Effector memory CD8-positive, alpha-beta T cell (primary cell): ENCODE data around the gene CETN3.
"Not testable (repeated sequence)": the region's sequence is repeated elsewhere in the genome, so short reads cannot be mapped to it uniquely, and the experiment has no call there.

Source experiments
- ATAC-seq: fragments of 150-1000 bp; cut with Tn5 transposase; replicated peaks from 2 replicates; pipeline ENCODE4 v1.10.0; 2021; ENCODE audit warnings: mild to moderate bottlenecking, moderate library complexity
- DNase-seq, 3 experiments: peaks; one replicate each; pipeline ENCODE4 v3.0.0; 2021
- H3K27ac Mint-ChIP-seq, 2 donors: one replicate each; pipeline ENCODE4 v1.8.0; 2022; ENCODE audit warnings: mild to moderate bottlenecking in 2 of 2, mixed read lengths in 2 of 2, moderate library complexity in 2 of 2
- H3K27me3 Mint-ChIP-seq, 2 donors: one replicate each; pipeline ENCODE4 v1.8.0; 2022; ENCODE audit warnings: mixed read lengths in 2 of 2
- H3K36me3 Mint-ChIP-seq: one replicate; pipeline ENCODE4 v1.8.0; 2022; ENCODE audit warnings: mild to moderate bottlenecking, moderate library complexity, mixed read lengths; ENCODE audit not compliant: insufficient read depth
- H3K4me1 Mint-ChIP-seq, 2 donors: one replicate each; pipeline ENCODE4 v1.8.0; 2022; ENCODE audit warnings: low read depth in 2 of 2, mixed read lengths in 2 of 2
- H3K4me3 Mint-ChIP-seq, 2 donors: one replicate each; pipeline ENCODE4 v1.8.0; 2022; ENCODE audit warnings: mild to moderate bottlenecking in 2 of 2, mixed read lengths in 2 of 2, moderate library complexity in 2 of 2
- H3K9me3 Mint-ChIP-seq, 2 donors: one replicate each; pipeline ENCODE4 v1.8.0; 2022; ENCODE audit warnings: mixed read lengths in 2 of 2

The CETN3 gene

DNA sequence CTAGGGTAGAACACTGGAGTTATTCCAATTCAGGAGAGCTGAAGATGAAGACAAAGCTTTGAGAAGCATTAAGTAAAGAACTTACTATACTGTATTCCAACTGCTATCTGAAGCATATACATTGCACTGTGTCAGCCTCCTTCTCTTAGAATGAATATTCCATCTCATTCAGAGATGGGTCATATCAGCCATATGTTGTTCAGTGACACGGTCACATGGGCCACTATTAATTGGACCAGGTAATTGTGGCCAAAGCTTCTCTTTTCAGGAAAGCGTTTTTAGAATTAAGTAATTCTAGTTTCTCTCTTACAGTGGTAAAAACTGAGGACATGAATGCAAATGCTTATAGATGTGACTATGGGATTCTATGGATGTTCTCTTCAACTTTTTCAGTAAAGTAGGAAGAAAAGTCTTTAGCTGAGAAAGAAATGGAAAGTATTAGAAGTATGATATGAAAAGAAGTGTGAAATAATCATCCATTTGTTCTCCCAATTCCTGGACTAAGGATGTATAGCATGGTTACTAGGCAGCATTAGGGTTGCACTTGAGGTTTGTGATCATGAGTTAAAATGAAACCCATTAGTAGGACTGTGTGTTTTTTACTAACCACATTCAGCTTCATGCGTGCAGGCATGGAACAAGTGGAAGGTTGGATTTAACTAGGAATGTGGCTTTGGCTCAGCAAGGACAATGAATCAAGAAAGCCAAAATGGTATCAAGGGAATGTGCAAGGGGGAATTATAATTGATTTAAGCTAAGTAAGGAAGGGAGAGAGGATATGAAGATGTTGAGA is 40.9 kb downstream of the CETN3 start:
- H3K4me3 Mint-ChIP-seq = no peak overlapping the region
- H3K36me3 Mint-ChIP-seq = no peaks in the 10 kb centered on the region
- no peak overlapping the region for H3K27ac Mint-ChIP-seq
- H3K4me1 Mint-ChIP-seq = no peaks in the 10 kb centered on the region
- DNase-seq (no peak), ATAC-seq (no peak)
- H3K9me3 Mint-ChIP-seq = peaks cover 0 to 2% of the 10 kb centered on the region in 2 donors
- peaks cover 29 to 35% of the 10 kb centered on the region in 2 donors for H3K27me3 Mint-ChIP-seq

DNA sequence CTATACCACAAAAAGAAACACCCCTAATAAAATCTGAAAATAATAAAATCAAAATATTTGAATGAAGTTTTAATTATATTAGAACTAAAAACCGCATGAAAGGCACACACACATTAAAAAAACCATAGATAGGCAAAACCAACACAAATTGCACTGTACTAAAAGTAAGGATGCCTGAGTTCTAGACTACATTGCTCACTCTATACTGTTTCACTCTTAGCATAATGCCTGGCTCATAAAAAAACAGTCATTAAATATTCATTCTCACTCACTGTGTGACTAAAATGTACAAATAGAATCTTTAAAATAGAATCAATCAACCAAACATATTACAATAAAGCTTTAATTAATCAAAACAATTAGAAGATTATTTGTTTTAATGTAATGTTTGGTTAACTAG is 41.7 kb downstream of the CETN3 start:
- peaks cover 0 to 2% of the 10 kb centered on the region in 2 donors for H3K9me3 Mint-ChIP-seq
- no peaks in the 10 kb centered on the region for H3K4me1 Mint-ChIP-seq
- H3K27ac Mint-ChIP-seq = no peak overlapping the region
- ATAC-seq = no peak
- H3K27me3 Mint-ChIP-seq = peaks cover 37 to 43% of the 10 kb centered on the region in 2 donors
- H3K36me3 Mint-ChIP-seq = no peaks in the 10 kb centered on the region
- H3K4me3 Mint-ChIP-seq = no peak overlapping the region
- DNase-seq = no peak

DNA sequence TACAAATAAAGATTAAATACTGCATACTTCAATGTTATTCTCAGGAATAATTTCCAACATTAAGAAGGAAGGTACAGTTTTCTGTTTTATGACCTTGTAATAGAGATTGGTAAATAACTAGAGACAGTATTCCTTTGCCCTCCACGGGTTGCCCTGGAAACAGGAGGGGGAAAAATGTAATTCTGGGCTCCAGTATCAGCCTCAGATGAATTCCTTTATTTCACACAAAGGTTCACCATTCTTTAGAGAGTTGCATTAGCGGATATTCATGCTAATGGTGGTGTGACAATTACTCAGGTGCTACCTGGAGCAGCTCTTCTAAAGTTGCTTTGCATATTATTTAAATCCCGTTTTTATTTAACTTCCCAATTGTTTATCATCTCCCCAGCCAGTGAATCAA is 42.6 kb downstream of the CETN3 start:
- Mint-ChIP-seq H3K27ac (no peak overlapping the region), H3K9me3 (peaks cover 0 to 1% of the 10 kb centered on the region in 2 donors), H3K4me1 (no peaks in the 10 kb centered on the region), H3K27me3 (peaks cover 44 to 48% of the 10 kb centered on the region in 2 donors), H3K36me3 (no peaks in the 10 kb centered on the region), H3K4me3 (no peak overlapping the region)
- no peak for ATAC-seq
- DNase-seq = no peak

GRCh38 chr5:90365328-90365727 is 44.2 kb downstream of the CETN3 start:
- H3K36me3 Mint-ChIP-seq = no peaks in the 10 kb centered on the region
- H3K27me3 Mint-ChIP-seq = peaks cover 46 to 52% of the 10 kb centered on the region in 2 donors
- H3K4me1 Mint-ChIP-seq = no peaks in the 10 kb centered on the region
- ATAC-seq (no peak), DNase-seq (no peak)
- no peaks in the 10 kb centered on the region for H3K9me3 Mint-ChIP-seq
- no peak overlapping the region for H3K27ac Mint-ChIP-seq
- no peak overlapping the region for H3K4me3 Mint-ChIP-seq

GRCh38 chr5:90359073-90359920 is 50.3 kb downstream of the CETN3 start:
- H3K4me3 Mint-ChIP-seq = no peak overlapping the region
- no peaks in the 10 kb centered on the region for H3K4me1 Mint-ChIP-seq

DNA sequence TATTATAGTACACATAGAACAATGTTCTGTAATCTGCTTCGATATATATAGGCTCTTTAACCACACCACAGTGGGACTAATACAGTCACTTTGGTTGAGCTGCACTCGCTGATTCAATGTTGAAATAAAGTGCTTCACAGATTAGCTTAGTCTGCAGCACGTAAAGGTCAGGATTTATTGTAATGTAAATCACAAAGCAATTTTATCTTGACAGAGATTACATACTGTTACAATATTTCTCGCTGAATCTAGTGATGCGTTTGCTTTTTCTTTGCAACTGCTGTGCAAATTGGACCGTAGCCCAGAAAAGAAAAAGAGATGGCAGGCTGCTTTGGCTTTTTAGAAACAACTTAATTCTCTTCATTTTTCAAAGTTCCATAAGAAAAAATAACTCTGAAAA is 52.9 kb downstream of the CETN3 start:
- H3K4me1 Mint-ChIP-seq = no peaks in the 10 kb centered on the region
- H3K9me3 Mint-ChIP-seq = no peaks in the 10 kb centered on the region
- no peaks in the 10 kb centered on the region for H3K36me3 Mint-ChIP-seq
- ATAC-seq = no peak
- no peak overlapping the region for H3K4me3 Mint-ChIP-seq
- H3K27me3 Mint-ChIP-seq = peaks cover 21 to 36% of the 10 kb centered on the region in 2 donors
- DNase-seq = no peak
- H3K27ac Mint-ChIP-seq = no peak overlapping the region

More at GRCh38 chr5:90359073-90359920, 50.3 kb downstream of the CETN3 start:
- DNase-seq (no peak), ATAC-seq (no peak)
- Mint-ChIP-seq H3K27me3 (peaks cover 42 to 50% of the 10 kb centered on the region in 2 donors), H3K36me3 (no peaks in the 10 kb centered on the region), H3K9me3 (no peaks in the 10 kb centered on the region), H3K27ac (no peak overlapping the region)

GRCh38 chr5:90356176-90356575 is 53.4 kb downstream of the CETN3 start:
- Mint-ChIP-seq H3K27ac (no peak overlapping the region), H3K4me3 (no peak overlapping the region), H3K36me3 (no peaks in the 10 kb centered on the region), H3K27me3 (peaks cover 19 to 36% of the 10 kb centered on the region in 2 donors), H3K9me3 (no peaks in the 10 kb centered on the region), H3K4me1 (no peaks in the 10 kb centered on the region)
- DNase-seq (no peak), ATAC-seq (no peak)

- Mint-ChIP-seq H3K4me1 (no peaks in the 10 kb centered on the region), H3K9me3 (no peaks in the 10 kb centered on the region), H3K4me3 (no peak overlapping the region), H3K27me3 (peaks cover 13 to 32% of the 10 kb centered on the region in 2 donors), H3K27ac (no peak overlapping the region), H3K36me3 (no peaks in the 10 kb centered on the region)
- DNase-seq (no peak), ATAC-seq (no peak)
Observed at GRCh38 chr5:90355635-90356034, 53.9 kb downstream of the CETN3 start.

- H3K9me3 Mint-ChIP-seq = no peaks in the 10 kb centered on the region
- no peak overlapping the region for H3K27ac Mint-ChIP-seq
- no peak for ATAC-seq
- no peaks in the 10 kb centered on the region for H3K36me3 Mint-ChIP-seq
- DNase-seq = no peak
- no peak overlapping the region for H3K4me3 Mint-ChIP-seq
- peaks cover 6 to 13% of the 10 kb centered on the region in 2 donors for H3K27me3 Mint-ChIP-seq
- no peaks in the 10 kb centered on the region for H3K4me1 Mint-ChIP-seq
Observed at GRCh38 chr5:90353254-90353653, 56.3 kb downstream of the CETN3 start.

DNA sequence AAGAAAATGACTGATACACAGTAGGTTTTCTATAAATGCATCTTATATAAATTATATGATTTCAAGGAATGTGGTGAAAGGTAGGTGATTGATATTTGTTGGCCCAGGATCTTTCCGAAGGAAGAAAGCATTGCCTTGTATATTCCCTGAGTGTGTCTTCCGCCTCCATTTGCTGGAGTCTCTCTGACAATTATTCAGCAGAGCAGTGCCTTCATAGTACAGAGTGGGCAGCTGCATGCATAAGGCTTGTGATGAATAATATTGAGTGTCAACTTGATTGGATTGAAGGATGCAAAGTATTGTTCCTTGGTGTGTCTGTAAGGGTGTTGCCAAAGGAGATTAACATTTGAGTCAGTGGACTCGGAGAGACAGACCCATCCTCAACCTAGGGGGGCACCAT is 58.5 kb downstream of the CETN3 start:
- DNase-seq (no peak), ATAC-seq (no peak)
- no peaks in the 10 kb centered on the region for H3K4me1 Mint-ChIP-seq
- no peak overlapping the region for H3K4me3 Mint-ChIP-seq
- no peaks in the 10 kb centered on the region for H3K9me3 Mint-ChIP-seq
- no peak overlapping the region for H3K27ac Mint-ChIP-seq
- peaks cover 9 to 12% of the 10 kb centered on the region in 2 donors for H3K27me3 Mint-ChIP-seq
- H3K36me3 Mint-ChIP-seq = no peaks in the 10 kb centered on the region

- peaks cover 25 to 26% of the 10 kb centered on the region in 2 donors for H3K27me3 Mint-ChIP-seq
- H3K36me3 Mint-ChIP-seq = peaks cover 3% of the 10 kb centered on the region
- H3K9me3 Mint-ChIP-seq = no peaks in the 10 kb centered on the region
- no peak for DNase-seq
- no peaks in the 10 kb centered on the region for H3K4me1 Mint-ChIP-seq
- no peak for ATAC-seq
- H3K4me3 Mint-ChIP-seq = no peak overlapping the region
- no peak overlapping the region for H3K27ac Mint-ChIP-seq
Observed at GRCh38 chr5:90347462-90347861, 62.1 kb downstream of the CETN3 start.

DNA sequence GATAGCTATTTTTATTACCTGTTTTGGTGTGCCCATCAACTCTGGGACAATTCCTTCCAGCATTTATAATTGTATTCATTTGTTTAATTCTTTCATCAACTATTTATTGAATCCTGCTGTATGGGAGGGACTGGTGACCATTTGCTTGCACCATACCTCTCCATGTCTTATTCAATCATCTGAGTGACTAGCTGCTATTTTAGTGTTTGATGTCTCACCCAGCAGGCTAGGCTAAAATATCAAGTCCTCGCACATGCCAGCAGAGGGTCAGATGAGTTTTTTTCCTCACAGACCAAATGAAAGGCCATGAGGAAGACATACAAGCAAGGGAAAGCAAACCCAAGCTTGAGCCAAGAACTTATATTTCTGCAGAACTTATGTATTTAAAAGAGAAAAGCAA is 63.9 kb downstream of the CETN3 start:
- DNase-seq (no peak), ATAC-seq (no peak)
- Mint-ChIP-seq H3K27me3 (peaks cover 14 to 25% of the 10 kb centered on the region in 2 donors), H3K9me3 (no peaks in the 10 kb centered on the region), H3K4me1 (no peaks in the 10 kb centered on the region), H3K4me3 (no peak overlapping the region), H3K36me3 (peaks cover 3% of the 10 kb centered on the region), H3K27ac (no peak overlapping the region)

- peaks cover 3% of the 10 kb centered on the region for H3K36me3 Mint-ChIP-seq
- no peak overlapping the region for H3K27ac Mint-ChIP-seq
- H3K4me3 Mint-ChIP-seq = no peak overlapping the region
- H3K9me3 Mint-ChIP-seq = no peaks in the 10 kb centered on the region
- H3K4me1 Mint-ChIP-seq = no peaks in the 10 kb centered on the region
- peaks cover 14 to 18% of the 10 kb centered on the region in 2 donors for H3K27me3 Mint-ChIP-seq
- ATAC-seq (no peak), DNase-seq (no peak)
Observed at GRCh38 chr5:90344689-90345088, 64.9 kb downstream of the CETN3 start.

DNA sequence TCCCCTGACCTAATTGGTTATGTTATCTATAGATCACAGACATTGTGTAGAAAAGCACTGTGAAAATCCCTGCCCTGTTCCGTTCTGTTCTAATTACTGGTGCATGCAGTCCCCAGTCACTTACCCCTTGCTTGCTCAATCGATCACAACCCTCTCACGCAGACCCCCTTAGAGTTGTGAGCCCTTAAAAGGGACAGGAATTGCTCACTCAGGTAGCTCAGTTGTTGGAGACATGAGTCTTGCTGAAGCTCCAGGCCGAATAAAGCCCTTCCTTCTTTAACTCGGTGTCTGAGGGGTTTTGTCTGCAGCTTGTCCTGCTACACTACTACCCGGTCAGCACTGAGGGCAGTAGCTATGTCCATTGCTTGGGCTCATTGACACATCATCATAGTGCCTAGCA is 65.8 kb downstream of the CETN3 start:
- not testable (repeated sequence) for H3K9me3 Mint-ChIP-seq, DNase-seq, H3K4me3 Mint-ChIP-seq, H3K4me1 Mint-ChIP-seq, H3K27ac Mint-ChIP-seq, ATAC-seq, H3K36me3 Mint-ChIP-seq
- peaks cover 14 to 18% of the 10 kb centered on the region in 2 donors for H3K27me3 Mint-ChIP-seq
